ENCODE data around the gene EFNA5.
"Not testable (repeated sequence)": the region's sequence is repeated elsewhere in the genome, so short reads cannot be mapped to it uniquely, and the experiment has no call there.

Gene EFNA5

GRCh38 chr5:107464876-107465275 lies 205.9 kb downstream of the EFNA5 start:
- Mint-ChIP-seq H3K36me3 (no peaks in the 10 kb centered on the region), H3K27me3 (peaks cover 2% of the 10 kb centered on the region), H3K4me1 (ENCODE audit: low read depth) (peaks cover 3% of the 10 kb centered on the region), H3K4me3 (no peak overlapping the region), H3K27ac (no peak overlapping the region), H3K9me3 (ENCODE audit: low read depth) (no peaks in the 10 kb centered on the region)

GRCh38 chr5:107464416-107464815 lies 206.3 kb downstream of the EFNA5 start:
- Mint-ChIP-seq H3K4me3 (no peak overlapping the region), H3K9me3 (ENCODE audit: low read depth) (no peaks in the 10 kb centered on the region), H3K4me1 (ENCODE audit: low read depth) (peaks cover 3% of the 10 kb centered on the region), H3K36me3 (no peaks in the 10 kb centered on the region), H3K27me3 (peaks cover 2% of the 10 kb centered on the region), H3K27ac (no peak overlapping the region)

- Mint-ChIP-seq H3K4me1 (ENCODE audit: low read depth) (no peaks in the 10 kb centered on the region), H3K27ac (no peak overlapping the region), H3K9me3 (ENCODE audit: low read depth) (no peaks in the 10 kb centered on the region), H3K36me3 (no peaks in the 10 kb centered on the region), H3K27me3 (peaks cover 2% of the 10 kb centered on the region), H3K4me3 (no peak overlapping the region)
Measured at GRCh38 chr5:107463731-107464130, 207.0 kb downstream of the EFNA5 start.

GRCh38 chr5:107461770-107462169 lies 209.0 kb downstream of the EFNA5 start:
- Mint-ChIP-seq H3K27ac (no peak overlapping the region), H3K4me1 (ENCODE audit: low read depth) (no peaks in the 10 kb centered on the region), H3K9me3 (ENCODE audit: low read depth) (no peaks in the 10 kb centered on the region), H3K36me3 (no peaks in the 10 kb centered on the region), H3K4me3 (no peak overlapping the region), H3K27me3 (peaks cover 3% of the 10 kb centered on the region)

GRCh38 chr5:107460789-107461188 lies 209.9 kb downstream of the EFNA5 start:
- no peaks in the 10 kb centered on the region for H3K4me1 Mint-ChIP-seq (ENCODE audit: low read depth)
- peaks cover 3% of the 10 kb centered on the region for H3K27me3 Mint-ChIP-seq
- no peaks in the 10 kb centered on the region for H3K9me3 Mint-ChIP-seq (ENCODE audit: low read depth)
- no peaks in the 10 kb centered on the region for H3K36me3 Mint-ChIP-seq
- H3K27ac Mint-ChIP-seq: no peak overlapping the region
- no peak overlapping the region for H3K4me3 Mint-ChIP-seq

- Mint-ChIP-seq H3K4me1 (ENCODE audit: low read depth) (no peaks in the 10 kb centered on the region), H3K9me3 (ENCODE audit: low read depth) (no peaks in the 10 kb centered on the region), H3K36me3 (no peaks in the 10 kb centered on the region), H3K27ac (no peak overlapping the region), H3K27me3 (peaks cover 3% of the 10 kb centered on the region), H3K4me3 (no peak overlapping the region)
Measured at GRCh38 chr5:107459605-107460004, 211.1 kb downstream of the EFNA5 start.

GRCh38 chr5:107458322-107458721 lies 212.4 kb downstream of the EFNA5 start:
- Mint-ChIP-seq H3K36me3 (no peaks in the 10 kb centered on the region), H3K27me3 (peaks cover 3% of the 10 kb centered on the region), H3K9me3 (ENCODE audit: low read depth) (no peaks in the 10 kb centered on the region), H3K4me3 (no peak overlapping the region), H3K4me1 (ENCODE audit: low read depth) (no peaks in the 10 kb centered on the region), H3K27ac (no peak overlapping the region)

- H3K4me3 Mint-ChIP-seq: no peak overlapping the region
- no peaks in the 10 kb centered on the region for H3K4me1 Mint-ChIP-seq (ENCODE audit: low read depth)
- H3K9me3 Mint-ChIP-seq (ENCODE audit: low read depth): no peaks in the 10 kb centered on the region
- no peaks in the 10 kb centered on the region for H3K36me3 Mint-ChIP-seq
- no peak overlapping the region for H3K27ac Mint-ChIP-seq
- H3K27me3 Mint-ChIP-seq: peaks cover 3% of the 10 kb centered on the region
Measured at GRCh38 chr5:107457881-107458280, 212.9 kb downstream of the EFNA5 start.

- no peaks in the 10 kb centered on the region for H3K4me1 Mint-ChIP-seq (ENCODE audit: low read depth)
- no peak overlapping the region for H3K4me3 Mint-ChIP-seq
- H3K36me3 Mint-ChIP-seq: no peaks in the 10 kb centered on the region
- H3K27me3 Mint-ChIP-seq: peaks cover 2% of the 10 kb centered on the region
- no peak overlapping the region for H3K27ac Mint-ChIP-seq
- H3K9me3 Mint-ChIP-seq (ENCODE audit: low read depth): no peaks in the 10 kb centered on the region
Measured at GRCh38 chr5:107457138-107457537, 213.6 kb downstream of the EFNA5 start.

GRCh38 chr5:107456281-107456715 lies 214.4 kb downstream of the EFNA5 start:
- Mint-ChIP-seq H3K4me1 (ENCODE audit: low read depth) (no peaks in the 10 kb centered on the region), H3K27me3 (peaks cover 2% of the 10 kb centered on the region), H3K4me3 (no peak overlapping the region), H3K9me3 (ENCODE audit: low read depth) (no peaks in the 10 kb centered on the region), H3K27ac (no peak overlapping the region), H3K36me3 (no peaks in the 10 kb centered on the region)

- H3K4me1 Mint-ChIP-seq (ENCODE audit: low read depth): no peaks in the 10 kb centered on the region
- H3K27ac Mint-ChIP-seq: no peak overlapping the region
- no peaks in the 10 kb centered on the region for H3K9me3 Mint-ChIP-seq (ENCODE audit: low read depth)
- H3K4me3 Mint-ChIP-seq: no peak overlapping the region
- H3K36me3 Mint-ChIP-seq: no peaks in the 10 kb centered on the region
- H3K27me3 Mint-ChIP-seq: peaks cover 2% of the 10 kb centered on the region
Measured at GRCh38 chr5:107455111-107455544, 215.6 kb downstream of the EFNA5 start.

- H3K4me1 Mint-ChIP-seq (ENCODE audit: low read depth); H3K9me3 Mint-ChIP-seq (ENCODE audit: low read depth); H3K4me3 Mint-ChIP-seq; H3K27me3 Mint-ChIP-seq; H3K36me3 Mint-ChIP-seq; H3K27ac Mint-ChIP-seq: not testable (repeated sequence)
Measured at GRCh38 chr5:107451827-107452226, 218.9 kb downstream of the EFNA5 start.

GRCh38 chr5:107451028-107451427 lies 219.7 kb downstream of the EFNA5 start:
- Mint-ChIP-seq H3K4me3 (no peak overlapping the region), H3K4me1 (ENCODE audit: low read depth) (no peaks in the 10 kb centered on the region), H3K9me3 (ENCODE audit: low read depth) (no peaks in the 10 kb centered on the region), H3K27ac (no peak overlapping the region), H3K27me3 (no peaks in the 10 kb centered on the region), H3K36me3 (no peaks in the 10 kb centered on the region)

GRCh38 chr5:107450531-107450930 lies 220.2 kb downstream of the EFNA5 start:
- Mint-ChIP-seq H3K27me3 (no peaks in the 10 kb centered on the region), H3K27ac (no peak overlapping the region), H3K4me1 (ENCODE audit: low read depth) (no peaks in the 10 kb centered on the region), H3K4me3 (no peak overlapping the region), H3K9me3 (ENCODE audit: low read depth) (no peaks in the 10 kb centered on the region), H3K36me3 (no peaks in the 10 kb centered on the region)

GRCh38 chr5:107449369-107449768 lies 221.4 kb downstream of the EFNA5 start:
- no peaks in the 10 kb centered on the region for H3K9me3 Mint-ChIP-seq (ENCODE audit: low read depth)

GRCh38 chr5:107447587-107447986 lies 223.2 kb downstream of the EFNA5 start:
- H3K9me3 Mint-ChIP-seq (ENCODE audit: low read depth): no peaks in the 10 kb centered on the region
- H3K4me3 Mint-ChIP-seq: no peak overlapping the region
- no peaks in the 10 kb centered on the region for H3K4me1 Mint-ChIP-seq (ENCODE audit: low read depth)
- no peak overlapping the region for H3K27ac Mint-ChIP-seq
- H3K36me3 Mint-ChIP-seq: no peaks in the 10 kb centered on the region
- peaks cover 6% of the 10 kb centered on the region for H3K27me3 Mint-ChIP-seq

More at GRCh38 chr5:107449369-107449768, 221.4 kb downstream of the EFNA5 start:
- no peak overlapping the region for H3K27ac Mint-ChIP-seq
- no peaks in the 10 kb centered on the region for H3K4me1 Mint-ChIP-seq (ENCODE audit: low read depth)
- no peaks in the 10 kb centered on the region for H3K36me3 Mint-ChIP-seq
- H3K27me3 Mint-ChIP-seq: no peaks in the 10 kb centered on the region
- H3K4me3 Mint-ChIP-seq: no peak overlapping the region

All from activated naive CD8-positive, alpha-beta T cell (primary cell).